Breast epithelium (tissue), 4 donors: ENCODE data around the gene GJB3. TPM values are rescaled to one million over a fixed set of nuclear protein-coding genes. Genes with fewer than 3 reads are reported as not detected.
A peak's percentile ranks its signal among the peaks of the same experiment; 100 is the strongest.

ENCODE experiments used
- DNase-seq, 2 donors: peaks; one replicate each; pipeline ENCODE4 v3.0.0-alpha.2; 2019; ENCODE audit warnings: low spot score in 2 of 2
- H3K27ac ChIP-seq, 2 donors: fragments of 200-600 bp; sonication (generic) in 1 of 2; one replicate each; pipeline ENCODE4 v1.5.1; 2016 to 2019; ENCODE audit warnings: mild to moderate bottlenecking in 1 of 2
- H3K27me3 ChIP-seq, 2 donors: fragments of 200-600 bp; sonication (generic) in 1 of 2; one replicate each; pipeline versions ENCODE4 v1.5.1 to v1.6.0; 2017 to 2019; ENCODE audit warnings: control low read depth in 1 of 2, mild to moderate bottlenecking in 1 of 2
- H3K36me3 ChIP-seq: fragments of 200-600 bp; one replicate; pipeline ENCODE4 v1.5.1; 2019
- H3K4me1 ChIP-seq, 2 donors: fragments of 200-600 bp; sonication (generic); one replicate each; pipeline ENCODE4 v1.5.1; 2016 to 2019; ENCODE audit warnings: control low read depth in 1 of 2
- H3K4me3 ChIP-seq, 3 donors: fragments of 200-600 bp; sonication (generic); 1 replicate in 2 of 3; 2 replicates in 1 of 3; pipeline ENCODE4 v1.5.1; 2016 to 2019; ENCODE audit warnings: mild to moderate bottlenecking in 3 of 3, moderate library complexity in 2 of 3
- H3K9me3 ChIP-seq, 2 donors: fragments of 200-600 bp; sonication (generic) in 1 of 2; one replicate each; pipeline ENCODE4 v1.5.1; 2016 to 2019; ENCODE audit warnings: control low read depth in 1 of 2
- CTCF ChIP-seq, 3 donors: fragments of 450-650 bp; IDR thresholded peaks; one replicate each; pipeline ENCODE4 v1.5.1; 2016 to 2017; ENCODE audit warnings: antibody characterized with exemption in 3 of 3, mild to moderate bottlenecking in 3 of 3, moderate library complexity in 3 of 3
- POLR2A ChIP-seq: fragments of 450-650 bp; IDR thresholded peaks from one replicate; pipeline ENCODE4 v1.6.1; 2016; ENCODE audit warnings: antibody characterized with exemption, mild to moderate bottlenecking, moderate library complexity
- POLR2AphosphoS5 ChIP-seq, 3 donors: sonication (generic); formaldehyde crosslinking; IDR thresholded peaks; one replicate each; pipeline ENCODE4 v1.6.1; 2017; ENCODE audit warnings: antibody characterized with exemption in 3 of 3
- intact Hi-C: fragments of 100-400 bp; cut with DNase I; formaldehyde crosslinking; loops from one replicate; pipeline ENCODE4 v1.15.1; 2023; ENCODE audit warnings: low total_unique reads
- total RNA-seq, 3 donors: library from RNA; depleted of rRNA; stranded (reverse); fragments of >200 nt; gene quantifications; one replicate each; pipeline ENCODE4 v1.1.0, GENCODE V29; 2016

Gene GJB3
- total RNA-seq, 3 donors from 2014 or later: 0.33 to 1.2 TPM; not detected in 1

DNA sequence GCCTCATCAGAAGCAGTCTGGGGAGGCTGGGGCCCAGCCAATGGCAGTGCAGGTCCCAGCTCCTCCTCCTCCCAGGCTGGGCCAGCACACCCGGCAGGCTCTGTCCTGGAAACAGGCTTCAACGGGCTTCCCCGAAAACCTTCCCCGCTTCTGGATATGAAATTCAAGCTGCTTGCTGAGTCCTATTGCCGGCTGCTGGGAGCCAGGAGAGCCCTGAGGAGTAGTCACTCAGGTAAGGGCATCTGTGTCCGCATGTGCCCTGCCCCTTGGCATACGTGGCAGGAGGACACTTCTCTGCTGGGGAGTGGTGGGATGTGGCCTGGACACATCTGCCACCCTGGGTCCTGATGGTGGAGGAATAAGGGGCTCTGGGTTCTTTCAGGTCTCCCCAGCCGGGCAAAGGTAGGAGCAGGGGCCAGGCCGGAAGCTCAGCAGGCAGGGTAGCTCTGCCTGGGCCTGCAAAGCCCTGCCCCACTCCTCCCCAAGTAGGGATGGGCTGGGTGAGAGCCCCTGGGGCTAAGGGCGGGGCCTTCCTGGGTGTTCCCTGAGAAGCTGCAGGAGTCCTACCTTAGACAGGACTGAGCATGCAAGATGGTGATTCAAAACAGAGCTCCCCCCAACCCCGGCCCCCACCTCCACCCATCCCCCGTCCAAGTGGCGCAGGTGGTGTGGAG, 25.9 kb upstream of the GJB3 start, which contains the start of gene GJB5:
Gene GJB5 (plus strand): TSS at position 84 of the 674 bp plus-strand sequence. CDS start 2,284 bp downstream, outside the sequence.
- TF ChIP-seq CTCF (IDR thresholded peaks at IDR 0.05) (no peak), POLR2A (no peak), POLR2AphosphoS5 (IDR thresholded peaks at IDR 0.05) (no peak)
- Histone ChIP-seq H3K36me3 (no peaks in the 10 kb centered on the region), H3K27me3 (no peaks in the 10 kb centered on the region), H3K4me1 (no peaks in the 10 kb centered on the region), H3K9me3 (no peaks in the 10 kb centered on the region), H3K27ac (peak within 1 kb of the TSS; percentile 65 to 88), H3K4me3 (peak within 1 kb of the TSS in 2 of 3 donors; percentile 8 to 51)
- intact Hi-C loops: no loop called here
- peak in 1 of 2 donors; percentile 41 for DNase-seq

DNA sequence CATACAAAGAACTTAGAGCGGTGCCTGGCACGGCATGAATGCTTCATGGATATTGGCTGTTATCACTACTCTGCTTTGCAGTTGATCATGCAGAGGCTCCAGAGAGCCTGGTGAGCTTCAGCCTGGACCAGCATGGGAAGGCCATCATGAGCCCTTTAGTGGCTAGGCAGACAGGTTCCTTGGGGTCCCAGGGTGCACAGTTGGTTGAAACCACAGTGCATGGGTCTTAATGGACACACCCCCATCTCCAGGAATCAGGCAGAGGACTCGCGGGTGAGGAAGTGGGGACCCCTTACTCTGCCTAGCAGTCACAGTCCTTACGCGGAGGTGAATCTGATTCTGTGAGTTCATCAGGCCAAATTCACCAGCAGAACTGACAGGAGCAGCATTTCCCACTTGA, 25.1 kb upstream of the GJB3 start:
- Histone ChIP-seq H3K4me1 (no peaks in the 10 kb centered on the region), H3K4me3 (no peak overlapping the region), H3K36me3 (no peaks in the 10 kb centered on the region), H3K9me3 (no peaks in the 10 kb centered on the region), H3K27me3 (no peaks in the 10 kb centered on the region), H3K27ac (peak overlapping the region in 1 of 2 donors; percentile 88)
- TF ChIP-seq POLR2A: no peak
- no peak for TF ChIP-seq POLR2AphosphoS5 (IDR thresholded peaks at IDR 0.05)
- TF ChIP-seq CTCF (IDR thresholded peaks at IDR 0.05): no peak
- no peak for DNase-seq
- intact Hi-C loops: no loop called here

- no peak overlapping the region for H3K4me3 ChIP-seq
- no peak overlapping the region for H3K27ac ChIP-seq
- no peaks in the 10 kb centered on the region for H3K9me3 ChIP-seq
- H3K4me1 ChIP-seq: no peaks in the 10 kb centered on the region
- H3K36me3 ChIP-seq: no peaks in the 10 kb centered on the region
- intact Hi-C loops: no loop called here
- TF ChIP-seq POLR2AphosphoS5 (IDR thresholded peaks at IDR 0.05) (no peak), POLR2A (no peak), CTCF (IDR thresholded peaks at IDR 0.05) (no peak)
- no peak for DNase-seq
- H3K27me3 ChIP-seq: no peaks in the 10 kb centered on the region
Measured at GRCh38 chr1:34757386-34757785, 23.6 kb upstream of the GJB3 start.

DNA sequence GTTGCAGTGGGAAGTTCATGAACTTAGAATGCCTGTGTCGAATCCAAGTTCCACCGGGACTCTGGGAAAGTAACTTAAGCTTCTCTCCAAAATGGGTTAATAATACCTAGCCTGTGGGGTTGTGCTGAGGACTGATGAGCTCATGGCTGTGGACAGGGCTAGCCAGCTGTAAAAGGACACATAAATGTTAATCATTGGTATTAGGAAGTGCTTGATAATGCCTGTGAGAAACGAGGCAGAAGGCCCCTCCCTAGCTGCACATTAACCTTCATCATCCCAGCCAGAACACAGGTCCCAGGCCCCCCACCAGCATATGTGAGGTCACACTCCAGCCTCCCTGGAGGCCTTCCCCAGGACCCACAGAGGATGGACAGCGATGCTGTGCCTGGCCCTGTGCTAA, 22.3 kb upstream of the GJB3 start:
- no peaks in the 10 kb centered on the region for H3K36me3 ChIP-seq
- H3K9me3 ChIP-seq: no peaks in the 10 kb centered on the region
- no peaks in the 10 kb centered on the region for H3K27me3 ChIP-seq
- intact Hi-C loops: no loop called here
- no peaks in the 10 kb centered on the region for H3K4me1 ChIP-seq
- no peak overlapping the region for H3K27ac ChIP-seq
- no peak overlapping the region for H3K4me3 ChIP-seq
- no peak for TF ChIP-seq POLR2AphosphoS5 (IDR thresholded peaks at IDR 0.05)
- no peak for DNase-seq

GRCh38 chr1:34759503-34760357, 21.3 kb upstream of the GJB3 start, which contains the start of gene GJB4:
GJB4 (plus strand) TSS chr1:34759740; CDS start chr1:34761255, 1,515 bp downstream.
- no peaks in the 10 kb centered on the region for H3K27me3 ChIP-seq

More at GRCh38 chr1:34759503-34760357, 21.3 kb upstream of the GJB3 start, which contains the start of gene GJB4:
- intact Hi-C loops: no loop called here
- TF ChIP-seq POLR2A (no peak), POLR2AphosphoS5 (IDR thresholded peaks at IDR 0.05) (no peak), CTCF (IDR thresholded peaks at IDR 0.05) (no peak)
- no peak within 1 kb of the TSS for H3K4me3 ChIP-seq
- H3K27ac ChIP-seq: no peak within 1 kb of the TSS
- no peaks in the 10 kb centered on the region for H3K36me3 ChIP-seq
- H3K9me3 ChIP-seq: no peaks in the 10 kb centered on the region
- no peak for DNase-seq
- no peaks in the 10 kb centered on the region for H3K4me1 ChIP-seq
